ENCODE data around the gene KBTBD8.

Gene KBTBD8

DNA sequence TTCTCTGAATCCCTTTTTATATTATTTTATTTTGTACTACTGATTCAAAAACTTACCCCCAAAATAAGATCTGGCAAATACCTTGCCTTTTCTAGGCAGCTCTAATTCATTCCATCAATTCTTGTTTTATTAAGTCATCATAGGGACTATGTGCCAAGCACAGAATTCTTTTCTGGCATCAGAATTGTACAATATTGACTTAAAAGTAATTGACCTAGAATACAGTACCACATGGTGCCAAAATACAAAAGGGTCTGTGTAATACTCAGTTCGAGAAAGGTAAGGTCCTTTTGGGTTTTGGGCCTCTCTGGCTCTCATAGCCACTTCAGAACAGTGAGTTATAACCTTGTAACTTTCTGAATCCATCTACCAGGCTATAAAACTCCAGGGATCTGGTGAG is 46.2 kb downstream of the KBTBD8 start:
- DNase-seq, result no peak

DNA sequence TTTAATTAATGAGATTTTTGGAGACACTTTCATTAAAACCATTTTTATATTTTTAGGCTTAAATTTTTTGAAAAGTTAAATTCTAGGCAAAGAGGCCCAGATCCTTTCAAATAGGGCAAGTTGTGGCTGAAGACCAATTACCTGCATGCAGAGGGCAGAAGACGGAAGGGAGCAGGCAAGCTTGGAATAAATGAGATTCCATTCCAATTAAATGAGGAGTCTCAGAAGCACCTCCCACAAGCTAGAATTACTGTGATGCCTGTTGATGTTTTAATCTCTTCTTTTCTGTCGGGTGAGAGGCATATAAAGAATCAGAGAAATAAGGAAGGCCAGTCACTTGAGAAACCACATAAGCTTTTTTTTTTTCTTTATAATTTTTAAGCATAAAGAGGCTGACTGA is 46.8 kb downstream of the KBTBD8 start:
- no peak for DNase-seq

DNA sequence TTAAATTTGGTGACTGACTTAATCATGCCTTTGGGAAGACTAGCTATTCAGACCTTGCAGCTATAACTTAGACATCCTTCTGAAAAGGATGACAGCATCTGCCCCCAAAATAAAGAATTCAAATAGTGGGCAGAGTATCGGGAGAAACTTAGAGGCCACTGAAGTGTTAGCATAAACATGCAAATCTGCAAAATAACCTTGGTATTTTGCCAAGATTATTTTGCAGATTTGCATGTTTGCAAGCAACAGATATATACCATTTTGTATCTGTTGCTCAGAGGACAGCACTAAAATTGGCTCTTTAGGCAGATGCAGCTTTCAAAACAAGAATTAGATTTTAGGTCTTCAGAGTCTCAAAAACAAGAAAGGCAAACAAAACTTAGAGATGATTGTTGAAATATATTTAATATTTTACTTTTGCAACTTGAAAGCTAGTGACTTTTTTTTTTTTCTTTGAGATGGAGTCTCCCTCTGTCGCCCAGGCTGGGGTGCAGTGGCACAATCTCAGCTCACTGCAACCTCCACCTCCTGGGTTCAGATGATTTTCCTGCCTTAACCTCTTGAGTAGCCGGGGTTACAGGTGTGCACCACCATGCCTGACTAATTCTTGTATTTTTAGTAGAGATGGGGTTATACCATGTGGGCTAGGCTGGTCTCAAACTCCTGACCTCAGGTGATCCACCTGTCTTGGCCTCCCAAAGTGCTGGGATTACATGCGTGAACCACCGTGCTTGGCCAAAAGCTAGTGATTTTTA is 47.8 kb downstream of the KBTBD8 start:
- DNase-seq, result no peak

DNA sequence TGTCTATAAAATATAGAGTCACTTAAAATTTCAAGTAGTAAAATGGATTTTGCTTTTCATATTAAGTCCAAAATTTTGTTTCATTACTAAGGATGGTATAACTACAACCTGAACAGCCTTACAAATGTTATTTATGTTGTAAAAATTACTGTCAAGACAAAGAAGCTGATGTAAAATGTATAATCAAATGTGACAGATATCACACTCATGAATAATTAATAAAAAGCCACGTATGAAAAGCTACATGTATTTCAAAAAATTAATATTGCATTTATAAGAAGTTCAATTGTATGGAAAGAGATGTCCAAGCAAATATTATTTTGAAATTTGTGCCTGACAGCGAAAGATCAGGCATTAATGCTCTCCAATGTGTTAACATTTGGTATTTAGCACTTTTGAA is 48.9 kb downstream of the KBTBD8 start:
- DNase-seq, result no peak

DNA sequence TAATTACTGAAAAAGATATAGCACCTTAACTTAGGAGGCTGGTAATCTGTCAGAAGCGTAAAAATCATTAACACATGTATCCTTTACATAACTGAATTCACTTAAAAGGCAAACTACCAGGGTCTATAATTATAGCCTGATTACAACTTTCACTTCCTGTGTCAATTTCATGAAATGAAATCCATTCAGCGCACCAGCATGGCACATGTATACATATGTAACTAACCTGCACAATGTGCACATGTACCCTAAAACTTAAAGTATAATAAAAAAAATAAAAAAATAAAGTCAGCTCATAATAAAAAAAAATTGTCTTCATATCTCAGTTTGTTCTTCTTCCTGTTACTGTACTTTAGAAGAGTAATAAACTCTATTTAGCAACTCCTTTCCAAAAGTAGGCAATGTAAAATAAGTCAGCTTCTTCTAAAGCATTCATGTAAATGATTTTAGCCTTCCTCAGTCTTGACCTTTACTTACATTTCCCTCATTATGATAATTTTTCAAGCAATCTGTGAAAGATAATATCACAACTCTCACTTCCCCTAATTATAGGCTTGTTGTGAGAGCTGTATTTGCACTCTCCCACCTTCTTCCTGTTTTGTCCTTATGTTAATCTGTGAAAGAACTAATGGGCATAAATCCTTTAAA is 50.1 kb downstream of the KBTBD8 start:
- DNase-seq, result no peak

DNA sequence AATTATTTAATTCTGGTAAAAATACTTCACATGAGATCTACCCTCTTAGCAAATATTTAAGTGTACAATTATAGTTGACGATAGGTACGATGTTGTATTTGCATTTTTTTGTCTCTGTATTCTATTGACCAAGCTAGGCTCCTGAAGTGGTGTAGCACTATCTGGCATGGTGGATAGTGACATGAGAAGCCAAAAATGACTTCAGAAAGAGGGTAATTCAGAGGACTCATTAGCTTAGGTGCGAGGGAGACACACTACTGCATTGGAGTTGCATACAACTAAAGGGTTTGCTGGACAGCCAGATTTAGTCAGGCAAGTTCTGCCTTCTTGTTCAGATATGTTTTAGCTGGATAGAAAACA is 50.6 kb downstream of the KBTBD8 start:
- DNase-seq, result no peak

DNA sequence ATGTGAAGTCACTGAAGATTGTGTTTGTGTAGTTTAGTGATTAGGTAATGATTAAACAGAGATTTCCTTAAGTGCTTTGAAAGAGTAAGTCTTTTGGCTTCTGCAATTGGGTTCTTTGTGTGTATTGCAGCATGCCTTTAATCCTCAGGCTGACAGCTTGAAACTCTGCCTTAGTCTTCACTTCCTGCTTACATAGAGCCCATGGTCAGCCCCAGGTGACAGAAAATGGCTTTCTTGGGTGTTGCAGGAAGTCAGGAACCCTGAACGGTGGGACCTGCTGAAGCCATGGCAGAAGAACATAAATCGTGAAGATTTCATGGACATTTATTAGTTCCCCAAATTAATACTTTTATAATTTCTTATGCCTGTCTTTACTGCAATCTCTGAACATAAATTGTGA is 61.3 kb downstream of the KBTBD8 start:
- DNase-seq, result no peak
